Stimulated activated CD4-positive, alpha-beta T cell treated with anti-CD3 and anti-CD28 coated beads, Interleukin-2, amount 100 ng/mL, for 48 hours (primary cell): ENCODE data around the gene LDB2.

Source experiments
- DNase-seq, 2 donors: peaks; one replicate each; pipeline ENCODE4 v3.0.0-alpha.2; 2020

LDB2 gene

DNA sequence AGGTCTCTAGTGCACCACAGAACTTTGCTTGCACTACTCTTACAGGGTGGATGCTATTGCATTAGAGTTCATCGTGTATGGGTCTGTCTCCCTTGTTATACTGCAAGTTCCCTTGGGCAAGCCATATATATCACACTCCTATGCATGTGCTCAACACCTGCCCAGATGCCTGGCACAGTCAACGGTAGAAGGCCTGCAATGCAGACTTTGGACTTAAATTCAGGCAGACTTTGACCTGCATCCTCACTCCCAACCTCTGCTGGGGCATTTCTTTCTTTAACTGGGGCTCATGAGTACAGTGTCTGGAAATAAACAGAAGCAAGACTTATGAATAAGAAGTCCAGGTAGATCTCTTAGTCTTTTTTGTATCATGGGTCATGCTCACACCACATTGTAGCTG, 148.2 kb downstream of the LDB2 start:
- DNase-seq = no peak

DNA sequence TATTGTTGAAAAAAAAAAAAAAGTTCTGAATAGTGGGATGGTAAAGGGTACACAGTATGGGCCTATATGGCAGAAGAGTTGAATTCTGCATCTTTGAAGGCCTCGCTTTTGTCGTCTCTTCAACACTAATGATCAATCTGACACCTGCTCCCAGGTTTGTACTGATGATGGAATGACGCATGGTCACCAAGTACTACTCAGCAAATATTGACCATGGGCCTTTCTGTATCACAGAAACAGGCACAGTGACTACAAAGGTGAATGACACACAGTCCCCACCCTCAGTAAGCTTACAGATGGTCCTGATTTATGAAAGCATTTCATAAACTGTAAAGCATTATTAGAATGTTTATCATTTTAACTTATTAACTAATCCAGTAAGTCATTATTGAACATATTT, 152.6 kb downstream of the LDB2 start:
- DNase-seq = no peak

DNA sequence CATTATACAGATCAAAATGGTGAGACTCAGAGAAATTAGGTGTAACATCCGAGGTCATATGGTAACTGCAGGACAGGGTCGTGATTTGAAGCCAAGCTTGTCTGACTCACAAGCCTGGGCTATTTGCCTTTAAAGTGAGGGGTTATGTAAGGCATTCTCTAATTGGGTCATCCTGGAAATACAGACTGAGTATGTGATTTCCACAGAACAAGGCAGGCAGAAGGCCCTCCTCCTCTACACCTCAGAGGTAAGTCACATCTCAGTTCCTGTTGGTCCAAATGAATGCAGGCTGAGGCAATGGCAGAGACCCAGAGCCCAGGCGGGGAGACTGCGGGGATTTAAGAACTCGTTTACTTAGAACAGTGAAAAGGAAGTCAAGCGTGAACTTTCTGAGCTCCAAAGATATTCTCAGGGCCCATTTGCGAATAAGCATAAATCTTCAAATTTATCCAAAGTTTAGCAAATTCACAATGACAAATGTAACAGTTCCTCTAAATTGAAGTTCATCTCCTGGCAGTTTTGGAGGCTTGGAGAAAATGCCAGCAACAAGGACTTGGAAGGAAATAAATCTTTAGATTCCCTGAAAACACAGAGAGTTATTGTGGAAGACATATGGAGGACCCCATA, 153.3 kb downstream of the LDB2 start:
- no peak for DNase-seq

DNA sequence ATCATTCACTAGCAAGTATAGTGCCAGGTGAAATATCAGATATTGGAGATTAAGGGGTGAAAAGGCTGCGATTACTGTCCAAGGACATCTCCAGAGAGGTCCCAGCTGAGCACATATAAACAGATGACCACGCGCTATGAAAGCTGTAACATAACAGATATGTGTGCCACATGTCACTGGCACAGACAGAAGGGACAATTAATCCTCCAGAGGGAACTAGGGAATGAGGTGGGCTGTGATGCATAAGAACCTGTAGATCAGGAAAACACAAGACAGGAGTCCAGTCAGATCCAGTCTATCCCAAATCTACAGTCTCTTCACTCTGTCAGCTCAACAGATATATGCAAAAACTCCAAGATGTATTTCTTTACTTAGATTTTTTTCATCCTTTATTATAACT, 157.2 kb downstream of the LDB2 start:
- no peak for DNase-seq

DNA sequence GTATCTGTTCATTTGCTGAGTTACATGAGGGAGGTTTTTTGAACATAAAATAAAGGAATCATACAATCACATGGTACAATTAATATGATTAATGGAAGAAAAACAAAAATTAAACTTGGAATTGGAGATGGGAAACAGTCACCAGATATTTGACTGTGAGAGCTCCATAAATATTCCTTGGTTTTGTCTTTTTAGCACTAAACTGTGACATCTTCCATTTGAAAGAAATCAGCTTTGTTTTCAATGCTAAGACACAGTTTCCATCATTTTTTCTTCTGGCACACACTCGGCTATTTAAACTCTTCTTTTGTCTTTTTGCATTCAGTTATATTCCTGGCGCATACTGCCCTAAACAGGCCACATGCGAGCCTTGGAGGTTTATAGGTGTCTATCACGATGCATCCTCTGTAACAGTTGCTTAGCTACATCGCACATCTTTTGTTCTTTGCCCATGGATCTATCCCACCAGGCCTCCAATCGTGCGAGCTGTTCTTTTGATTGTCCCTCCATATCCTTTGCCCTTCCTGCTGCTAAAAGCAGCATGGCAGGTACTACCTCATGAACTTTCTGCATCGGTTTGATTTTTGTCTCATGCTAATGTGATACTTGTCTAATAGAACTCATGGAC, 158.3 kb downstream of the LDB2 start:
- DNase-seq = no peak

DNA sequence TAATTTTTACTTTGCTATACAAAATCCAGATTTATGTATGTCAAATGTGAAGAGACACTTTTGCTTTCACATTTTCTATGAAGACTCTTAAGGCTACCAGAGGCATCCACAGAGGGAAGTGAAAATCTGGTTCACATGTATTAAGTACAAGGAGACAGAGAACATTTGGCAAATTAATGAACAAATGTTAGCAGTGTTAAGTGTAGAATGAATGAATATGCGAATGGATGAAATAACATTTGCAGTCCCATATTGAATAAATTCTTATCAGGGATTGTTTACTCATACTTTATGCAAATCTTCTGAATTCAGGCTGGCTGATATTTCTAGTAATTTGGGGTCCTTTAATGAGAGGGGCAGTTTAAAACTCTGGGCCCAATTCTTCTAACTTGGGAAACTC, 159.9 kb downstream of the LDB2 start:
- DNase-seq = no peak

DNA sequence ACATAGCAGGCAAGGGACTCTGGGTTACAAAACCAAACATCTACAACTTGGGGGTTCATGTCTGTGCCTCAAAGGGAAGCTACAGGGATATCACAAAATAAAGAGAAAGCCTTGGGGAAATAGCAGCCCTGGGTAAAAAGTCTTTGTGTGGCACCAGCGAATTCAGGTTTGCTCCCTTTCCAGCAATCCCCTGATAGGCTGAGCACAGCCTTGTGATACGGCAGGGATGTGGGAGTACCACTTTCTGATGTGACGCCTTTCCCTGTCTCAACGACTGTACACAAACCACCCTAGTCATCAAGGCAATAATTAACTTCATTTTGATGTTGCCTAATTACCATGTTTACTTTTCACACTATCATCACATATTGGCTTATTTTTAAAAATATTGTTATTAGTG, 164.9 kb downstream of the LDB2 start:
- DNase-seq = no peak

DNA sequence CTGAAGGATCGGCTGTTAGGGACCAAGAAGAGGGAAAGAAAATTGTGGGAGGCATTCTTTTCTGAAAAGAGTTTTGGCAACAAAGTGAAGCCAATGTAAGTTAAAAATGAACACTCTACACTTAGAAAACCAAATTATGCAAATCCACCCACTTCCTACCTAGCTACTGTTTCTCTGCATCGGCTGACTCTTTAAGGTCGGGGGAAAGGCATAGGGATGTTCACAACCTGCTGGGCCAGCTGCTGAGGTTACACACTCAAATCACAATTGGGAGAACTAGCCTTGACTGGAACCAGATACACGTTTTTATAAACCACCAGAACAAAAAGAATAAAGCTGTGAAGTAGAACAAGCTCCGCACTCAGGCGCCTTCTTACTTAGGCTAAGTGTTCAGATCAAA, 165.7 kb downstream of the LDB2 start:
- no peak for DNase-seq

DNA sequence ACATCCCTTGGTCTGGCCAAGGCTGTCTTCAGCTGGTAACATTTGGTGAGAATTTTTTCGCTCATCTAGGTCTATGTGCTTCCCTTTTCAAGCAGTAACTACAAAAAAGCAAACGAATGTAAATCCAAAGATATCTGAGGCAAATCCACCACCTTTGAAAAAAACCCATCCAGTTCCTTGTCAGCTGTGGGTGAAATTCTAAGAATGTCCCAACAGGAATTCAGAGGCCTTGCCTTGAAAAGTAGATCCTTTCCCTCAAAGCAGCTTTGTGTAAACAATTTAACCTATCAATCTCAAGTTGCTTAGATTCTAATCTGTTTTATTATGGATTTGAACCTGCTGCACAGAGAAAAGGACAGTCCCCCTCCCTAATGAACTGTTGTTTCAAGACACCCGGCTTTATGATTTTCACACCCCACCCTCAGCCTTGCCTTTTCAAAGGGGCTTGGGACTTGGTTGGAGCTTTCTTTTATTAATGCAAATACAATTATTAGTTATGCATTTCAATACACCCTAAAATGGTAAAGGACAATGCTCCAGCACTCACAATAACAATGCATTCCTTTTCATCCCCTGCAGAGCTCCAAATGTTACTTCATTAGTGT, 166.6 kb downstream of the LDB2 start:
- DNase-seq = no peak

- DNase-seq = no peak
Measured at GRCh38 chr4:16730522-16731205, 167.8 kb downstream of the LDB2 start.

DNA sequence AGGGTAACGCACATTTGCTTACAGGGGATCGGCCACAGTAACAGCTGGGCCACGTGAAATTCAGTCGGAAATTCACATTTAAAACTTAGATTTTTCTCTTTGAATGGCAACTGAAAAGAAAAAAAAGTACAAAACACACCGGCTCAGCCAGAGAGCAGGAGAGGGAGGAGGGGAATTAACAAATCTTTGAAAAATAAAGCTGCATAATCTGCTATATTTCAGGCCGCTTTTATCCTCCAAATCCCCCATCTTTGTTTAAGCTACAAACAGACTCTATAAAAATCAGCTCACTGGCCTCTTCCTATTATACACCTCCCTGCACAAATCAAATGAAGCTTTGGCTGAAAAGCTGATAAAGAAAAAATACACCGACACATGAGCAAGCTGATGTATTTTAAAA, 169.1 kb downstream of the LDB2 start:
- DNase-seq = no peak

DNA sequence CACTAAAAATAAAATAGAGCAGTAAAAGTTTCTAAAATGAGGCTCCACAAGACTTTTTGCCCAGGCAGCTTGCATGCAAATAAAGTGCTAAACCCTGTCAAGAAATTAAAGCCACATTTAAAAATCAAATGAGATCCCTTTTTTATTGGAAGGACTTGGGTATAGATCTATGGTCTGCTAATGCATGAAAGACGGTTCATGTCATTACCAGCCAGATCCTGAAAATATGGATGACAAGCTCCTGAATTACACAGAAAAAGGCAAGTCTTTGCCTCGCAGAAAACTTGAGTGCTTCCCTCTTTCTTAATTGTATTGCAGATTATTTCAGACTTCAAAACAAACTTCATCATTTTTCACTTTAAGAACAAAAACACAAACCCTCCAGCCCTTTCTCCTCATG, 169.6 kb downstream of the LDB2 start:
- DNase-seq = no peak

DNA sequence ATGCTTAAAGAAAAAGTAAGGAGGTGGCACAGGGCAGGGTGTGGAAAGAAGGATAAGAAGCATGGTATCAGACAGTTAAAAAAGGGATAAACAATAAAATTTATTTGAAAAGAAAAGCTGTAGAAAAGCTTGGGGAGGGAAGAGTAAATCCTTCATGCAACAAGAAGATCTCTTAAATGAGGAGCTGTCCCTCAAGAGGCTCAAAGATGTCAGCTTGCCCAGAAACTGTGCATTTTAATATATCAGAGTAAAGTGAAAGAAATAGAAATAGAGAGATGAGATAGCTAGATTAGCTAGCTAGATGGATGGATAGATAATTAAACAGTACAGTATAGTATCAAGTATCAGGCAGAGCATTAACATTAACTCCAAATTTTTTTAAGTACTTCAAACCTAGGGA, 170.3 kb downstream of the LDB2 start:
- no peak for DNase-seq

DNA sequence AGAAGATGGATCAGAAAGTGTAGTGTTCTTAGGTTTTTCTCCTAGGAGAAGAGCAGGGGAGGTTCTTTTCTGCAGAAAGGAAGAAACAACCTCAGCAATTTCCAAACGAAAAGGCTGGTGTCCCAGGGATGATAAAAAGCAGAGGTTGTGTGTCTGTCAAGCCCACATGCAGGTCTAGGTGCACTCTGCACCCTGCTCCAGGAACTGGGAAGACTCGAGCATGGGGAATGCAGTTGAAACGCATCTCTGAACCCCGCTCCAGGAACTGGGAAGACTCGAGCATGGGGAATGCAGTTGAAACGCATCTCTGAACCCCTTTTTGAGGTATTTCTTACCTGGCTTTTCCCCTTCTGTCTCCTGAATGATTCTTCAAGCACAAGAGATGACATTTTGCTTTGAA, 171.2 kb downstream of the LDB2 start:
- DNase-seq = no peak

- no peak for DNase-seq
Measured at GRCh38 chr4:16726368-16727050, 171.9 kb downstream of the LDB2 start.

DNA sequence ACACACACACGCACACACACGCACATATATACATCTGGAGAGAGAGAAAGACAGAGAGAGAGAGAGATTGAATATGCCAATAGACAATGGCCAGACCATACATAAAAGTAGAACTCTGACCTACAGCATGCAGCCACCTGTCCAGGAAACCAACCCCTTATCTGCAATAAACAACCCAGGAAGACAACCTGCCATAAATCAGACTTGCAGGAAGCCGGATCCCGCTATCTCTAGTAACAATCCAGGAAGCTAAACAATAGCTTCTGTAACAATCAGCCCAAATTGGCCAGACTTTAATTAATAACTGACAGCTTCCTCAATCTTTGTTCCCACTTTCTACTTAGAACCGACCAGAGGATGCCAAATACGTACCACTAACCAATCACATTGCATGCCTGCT, 173.2 kb downstream of the LDB2 start:
- no peak for DNase-seq

DNA sequence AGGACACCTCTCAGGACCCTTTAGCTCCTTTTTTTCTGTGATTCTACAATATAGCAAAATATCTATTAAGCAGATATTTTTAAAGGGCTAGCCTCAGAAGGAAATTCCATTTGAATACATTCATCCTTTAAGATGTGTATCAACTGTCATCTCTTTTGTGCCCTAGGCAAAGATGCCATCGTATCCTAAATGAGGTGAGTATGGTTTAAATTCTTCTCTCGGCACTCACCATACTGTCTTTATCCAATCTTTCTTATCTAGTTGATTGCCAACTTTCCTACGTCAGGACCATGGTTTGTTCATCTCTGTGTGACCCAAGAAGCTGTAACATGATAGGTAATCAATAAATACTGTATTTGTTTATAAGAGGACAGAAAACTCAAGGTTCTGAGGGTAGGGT, 176.0 kb downstream of the LDB2 start:
- DNase-seq = no peak

GRCh38 chr4:16721613-16722291, 176.7 kb downstream of the LDB2 start:
- DNase-seq = no peak

DNA sequence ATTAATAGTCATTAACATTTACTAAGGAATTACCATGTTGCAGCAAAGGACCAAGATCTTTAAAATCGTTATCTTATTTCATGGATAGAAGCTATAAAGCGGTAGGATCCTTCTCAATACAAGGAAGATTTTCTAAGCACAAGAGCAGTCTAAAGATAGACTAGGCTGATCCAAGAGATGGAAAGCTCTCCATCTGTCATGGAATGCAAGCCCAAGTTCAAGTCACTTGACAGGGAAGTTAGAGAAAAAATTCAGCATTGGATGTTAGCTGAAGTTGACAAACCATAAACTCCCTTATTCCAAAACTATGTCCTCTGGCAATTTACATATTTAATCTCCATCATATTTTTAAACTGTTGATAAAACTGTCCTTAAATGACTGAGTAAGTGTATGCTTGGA, 177.7 kb downstream of the LDB2 start:
- no peak for DNase-seq

DNA sequence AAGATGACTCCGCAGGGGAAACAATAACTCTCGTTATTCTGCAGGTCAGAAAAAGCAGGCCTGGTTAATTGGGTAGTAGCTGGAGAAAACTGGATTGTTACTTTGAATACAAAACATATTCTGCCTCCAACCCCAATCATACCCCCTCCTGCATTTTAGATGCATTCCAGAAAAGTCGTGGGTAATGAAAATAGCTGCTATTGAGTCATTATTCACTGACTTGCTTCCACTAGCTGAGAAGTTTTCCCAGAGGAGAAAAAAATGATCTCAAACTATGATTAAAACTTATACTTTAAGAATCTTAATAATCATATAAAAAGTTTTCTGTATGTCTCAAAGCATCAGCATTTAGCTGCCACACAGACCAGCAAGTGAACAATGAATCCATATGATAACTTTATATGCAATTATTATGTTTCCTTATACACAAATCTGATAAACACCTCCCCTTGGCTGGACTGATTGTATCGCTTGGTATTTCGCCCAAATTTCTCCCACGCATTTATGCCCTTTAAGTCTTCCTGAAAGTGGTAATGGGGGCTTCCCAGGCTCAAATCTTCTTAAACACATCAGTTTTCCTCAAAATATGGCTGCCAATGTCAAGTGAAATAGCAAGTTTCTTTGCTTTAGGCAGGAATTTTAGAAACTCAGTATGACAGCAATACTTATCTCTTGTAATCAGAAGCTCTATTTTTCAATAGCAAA, 181.0 kb downstream of the LDB2 start:
- no peak for DNase-seq

- DNase-seq = no peak
Measured at GRCh38 chr4:16715482-16715881, 183.0 kb downstream of the LDB2 start.

GRCh38 chr4:16714191-16714590, 184.3 kb downstream of the LDB2 start:
- no peak for DNase-seq
